Endothelial cell (in vitro differentiated cells): ENCODE measurements around the gene SNAP25. TPM values are rescaled to one million over a fixed set of nuclear protein-coding genes. Genes with fewer than 3 reads are reported as not detected.

Experiments used
- DNase-seq: peaks from one replicate; pipeline ENCODE4 v3.0.0; 2021; ENCODE audit warnings: low spot score
- H3K27ac Mint-ChIP-seq: one replicate; pipeline ENCODE4 v1.8.0; 2021; ENCODE audit warnings: mixed read lengths, inconsistent platforms; ENCODE audit not compliant: unreplicated experiment
- H3K27me3 Mint-ChIP-seq: one replicate; pipeline ENCODE4 v1.8.0; 2021; ENCODE audit warnings: mild to moderate bottlenecking, moderate library complexity, mixed read lengths, inconsistent platforms; ENCODE audit not compliant: unreplicated experiment
- H3K36me3 Mint-ChIP-seq: one replicate; pipeline ENCODE4 v1.8.0; 2021; ENCODE audit warnings: mild to moderate bottlenecking, low read depth, mixed read lengths, inconsistent platforms; ENCODE audit not compliant: unreplicated experiment
- H3K4me1 Mint-ChIP-seq: one replicate; pipeline ENCODE4 v1.8.0; 2021; ENCODE audit warnings: mild to moderate bottlenecking, mixed read lengths, inconsistent platforms; ENCODE audit not compliant: unreplicated experiment
- H3K4me3 Mint-ChIP-seq: one replicate; pipeline ENCODE4 v1.8.0; 2021; ENCODE audit warnings: mild to moderate bottlenecking, mixed read lengths, inconsistent platforms; ENCODE audit not compliant: unreplicated experiment
- H3K9me3 Mint-ChIP-seq: one replicate; pipeline ENCODE4 v1.8.0; 2021; ENCODE audit warnings: mixed read lengths, inconsistent platforms; ENCODE audit not compliant: unreplicated experiment
- total RNA-seq: library from RNA; stranded (reverse); fragmentation: NEBNext Ultra II Directional; extraction: Animal tissue kit (Norgen Biotek cat#: 25700); gene quantifications from one replicate; pipeline ENCODE4 v1.2.1, GENCODE V29; 2021; ENCODE audit not compliant: unreplicated experiment
- TF ChIP-seq, protein P1 (sequence below): fragments of 200-600 bp; sonication (generic); IDR thresholded peaks from one replicate; pipeline ENCODE4 v1.5.0; 2021; ENCODE audit warnings: antibody characterized with exemption; ENCODE audit not compliant: unreplicated experiment

The SNAP25 gene
- total RNA-seq, 1 donor from 2014 or later = 0.38 TPM

DNA sequence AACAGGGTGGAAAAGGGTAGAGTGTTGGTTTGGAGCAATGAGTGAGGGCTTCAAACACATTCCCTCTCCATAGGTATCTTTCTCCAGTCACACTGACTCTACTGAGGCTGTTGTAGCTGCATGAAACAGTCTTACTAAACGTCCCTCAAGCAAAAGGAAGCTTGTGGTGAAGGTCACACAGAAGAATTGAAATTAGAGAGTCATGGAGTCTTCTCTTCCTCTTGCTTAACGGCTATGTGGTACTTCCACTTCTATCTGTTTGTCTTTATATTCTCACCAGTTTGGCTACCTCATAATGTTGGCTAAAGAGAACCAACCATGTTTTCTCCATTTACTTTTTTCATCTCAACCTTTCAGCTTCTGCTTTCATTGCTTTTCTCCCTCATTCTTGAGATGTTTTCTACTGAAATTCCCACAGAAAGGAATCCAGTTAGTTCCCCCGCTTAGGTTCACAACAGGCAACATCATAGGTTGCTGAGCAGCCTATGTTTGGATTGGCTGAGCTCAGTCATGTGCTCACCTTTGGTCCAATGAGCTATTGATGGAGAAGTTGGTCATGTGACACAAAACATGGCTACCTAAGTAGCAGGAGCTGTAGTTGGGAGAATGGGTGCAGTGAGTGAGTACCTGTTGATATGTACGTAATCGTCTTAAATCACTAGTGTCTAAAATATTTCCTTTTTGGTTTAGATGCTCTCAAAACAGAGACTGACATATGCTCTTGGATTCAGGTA, 99.8 kb downstream of the SNAP25 start:
- TF ChIP-seq, protein P1, sequence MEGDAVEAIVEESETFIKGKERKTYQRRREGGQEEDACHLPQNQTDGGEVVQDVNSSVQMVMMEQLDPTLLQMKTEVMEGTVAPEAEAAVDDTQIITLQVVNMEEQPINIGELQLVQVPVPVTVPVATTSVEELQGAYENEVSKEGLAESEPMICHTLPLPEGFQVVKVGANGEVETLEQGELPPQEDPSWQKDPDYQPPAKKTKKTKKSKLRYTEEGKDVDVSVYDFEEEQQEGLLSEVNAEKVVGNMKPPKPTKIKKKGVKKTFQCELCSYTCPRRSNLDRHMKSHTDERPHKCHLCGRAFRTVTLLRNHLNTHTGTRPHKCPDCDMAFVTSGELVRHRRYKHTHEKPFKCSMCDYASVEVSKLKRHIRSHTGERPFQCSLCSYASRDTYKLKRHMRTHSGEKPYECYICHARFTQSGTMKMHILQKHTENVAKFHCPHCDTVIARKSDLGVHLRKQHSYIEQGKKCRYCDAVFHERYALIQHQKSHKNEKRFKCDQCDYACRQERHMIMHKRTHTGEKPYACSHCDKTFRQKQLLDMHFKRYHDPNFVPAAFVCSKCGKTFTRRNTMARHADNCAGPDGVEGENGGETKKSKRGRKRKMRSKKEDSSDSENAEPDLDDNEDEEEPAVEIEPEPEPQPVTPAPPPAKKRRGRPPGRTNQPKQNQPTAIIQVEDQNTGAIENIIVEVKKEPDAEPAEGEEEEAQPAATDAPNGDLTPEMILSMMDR = no peak
- no peaks in the 10 kb centered on the region for H3K4me1 Mint-ChIP-seq
- H3K27ac Mint-ChIP-seq = no peak overlapping the region
- peaks cover 10% of the 10 kb centered on the region for H3K27me3 Mint-ChIP-seq
- H3K36me3 Mint-ChIP-seq = no peaks in the 10 kb centered on the region
- no peak overlapping the region for H3K4me3 Mint-ChIP-seq
- no peak for DNase-seq
- H3K9me3 Mint-ChIP-seq = no peaks in the 10 kb centered on the region

DNA sequence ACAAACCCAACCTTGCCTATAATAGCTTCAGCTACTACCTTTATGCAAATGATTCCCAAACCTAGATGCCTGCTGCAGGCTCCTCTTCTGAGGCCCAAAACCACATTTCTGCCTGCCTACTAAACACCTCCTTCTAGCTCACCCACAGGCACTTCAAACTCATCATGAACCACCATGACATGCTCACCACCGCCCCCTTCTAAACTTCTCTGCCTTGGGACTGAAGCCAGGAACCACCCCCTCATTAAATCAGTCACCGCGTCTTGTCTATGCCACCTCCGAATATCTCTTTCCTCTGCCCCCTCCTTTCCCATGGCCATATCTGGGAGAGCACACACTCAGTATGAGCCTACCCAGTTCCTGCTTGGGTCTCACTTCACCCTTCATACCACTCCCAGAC, 101.2 kb downstream of the SNAP25 start:
- no peak overlapping the region for H3K4me3 Mint-ChIP-seq
- no peaks in the 10 kb centered on the region for H3K4me1 Mint-ChIP-seq
- DNase-seq = no peak
- TF ChIP-seq, protein P1 = no peak
- H3K36me3 Mint-ChIP-seq = no peaks in the 10 kb centered on the region
- H3K27me3 Mint-ChIP-seq = peaks cover 7% of the 10 kb centered on the region
- H3K9me3 Mint-ChIP-seq = no peaks in the 10 kb centered on the region
- H3K27ac Mint-ChIP-seq = no peak overlapping the region

DNA sequence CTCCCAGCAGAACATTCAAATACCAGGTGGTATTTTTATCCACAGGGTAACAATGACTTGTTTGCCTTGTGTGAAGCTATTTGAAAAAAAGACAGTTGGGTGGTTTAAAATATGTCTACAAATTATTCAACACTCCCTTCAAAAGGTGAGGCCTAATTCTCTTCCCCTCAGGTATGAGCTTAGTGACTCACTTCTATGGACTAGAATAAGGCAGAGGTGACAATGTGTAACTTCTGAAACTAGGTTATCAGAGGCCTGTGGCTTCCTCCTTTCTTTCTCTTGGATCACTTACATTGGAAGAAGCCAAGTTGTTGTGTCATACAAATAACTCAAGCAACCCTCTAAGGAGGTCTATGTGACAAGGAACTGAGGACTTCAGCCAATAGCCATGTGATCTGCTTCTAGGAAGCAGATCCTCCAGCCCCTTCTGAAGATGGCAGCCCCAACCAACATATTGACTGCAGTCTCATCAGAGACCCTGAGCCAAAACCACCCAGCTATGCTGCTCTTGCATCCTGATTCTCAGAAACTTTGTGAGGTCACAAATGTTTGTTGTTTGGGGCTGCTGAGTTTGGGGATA, 102.6 kb downstream of the SNAP25 start:
- TF ChIP-seq, protein P1 = no peak
- peaks cover 7% of the 10 kb centered on the region for H3K27me3 Mint-ChIP-seq
- no peak overlapping the region for H3K27ac Mint-ChIP-seq

DNA sequence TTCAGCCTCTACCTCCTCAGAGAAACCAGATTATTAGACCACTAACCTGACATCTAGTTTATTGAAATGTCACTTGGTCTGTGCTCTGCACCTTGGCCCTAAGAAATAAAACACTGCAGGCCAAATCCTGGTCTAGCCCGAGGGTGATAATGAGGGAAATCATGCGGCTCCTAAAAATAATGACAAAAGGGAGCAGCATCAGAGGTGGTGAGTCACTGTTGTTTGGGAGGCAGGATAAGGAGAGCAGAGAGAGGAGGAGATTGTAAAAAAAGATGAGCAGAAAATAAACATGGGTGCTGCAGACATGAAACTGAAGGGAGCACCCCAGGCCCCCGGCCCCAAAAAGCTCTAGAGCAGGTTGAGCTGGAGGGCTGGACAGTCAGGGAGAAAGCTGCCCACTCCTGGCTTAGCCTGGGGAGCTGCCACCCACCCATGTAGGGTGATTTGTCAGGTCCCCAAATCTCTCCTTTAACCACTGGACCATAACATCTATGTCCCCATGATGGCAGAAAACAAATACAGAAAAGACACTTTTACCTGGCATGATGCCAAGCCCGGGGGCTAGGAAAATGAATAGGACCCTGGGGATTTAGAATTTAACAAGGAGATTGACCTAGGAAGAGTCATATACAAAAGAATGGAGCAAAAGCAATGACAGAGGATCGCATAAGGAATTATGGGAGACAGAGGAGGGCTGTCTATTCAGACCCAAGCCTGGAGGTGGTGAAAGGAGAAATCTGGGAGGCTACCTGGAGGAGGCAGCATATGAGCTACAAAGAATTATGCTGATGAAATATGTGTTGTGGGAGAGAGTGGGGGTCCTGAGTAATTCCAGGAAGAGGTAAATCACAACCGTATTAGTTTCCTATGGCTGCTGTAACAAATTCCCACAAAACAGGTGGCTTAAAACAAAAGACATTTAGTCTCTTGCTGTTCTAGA, 103.7 kb downstream of the SNAP25 start:
- Mint-ChIP-seq H3K27me3 (peaks cover 7% of the 10 kb centered on the region), H3K4me3 (no peak overlapping the region), H3K4me1 (no peaks in the 10 kb centered on the region), H3K27ac (no peak overlapping the region), H3K9me3 (no peaks in the 10 kb centered on the region), H3K36me3 (no peaks in the 10 kb centered on the region)
- TF ChIP-seq, protein P1 = no peak
- DNase-seq = no peak

More for the DNA sequence above, 102.6 kb downstream of the SNAP25 start:
- Mint-ChIP-seq H3K9me3 (no peaks in the 10 kb centered on the region), H3K4me1 (no peaks in the 10 kb centered on the region), H3K4me3 (no peak overlapping the region), H3K36me3 (no peaks in the 10 kb centered on the region)
- DNase-seq = no peak
